GM19035 (cell line): ENCODE data around the gene PDHX.
A peak's percentile ranks its signal among the peaks of the same experiment; 100 is the strongest.
"Not testable (repeated sequence)": the region's sequence is repeated elsewhere in the genome, so short reads cannot be mapped to it uniquely, and the experiment has no call there.

Experiments used
- ATAC-seq: cut with Tn5 transposase; IDR thresholded peaks from one replicate; pipeline ENCODE4 v1.9.1; 2021; ENCODE audit not compliant: unreplicated experiment

The PDHX gene

GRCh38 chr11:35015621-35016387 lies 99.4 kb downstream of the PDHX start:
- no peak for ATAC-seq

DNA sequence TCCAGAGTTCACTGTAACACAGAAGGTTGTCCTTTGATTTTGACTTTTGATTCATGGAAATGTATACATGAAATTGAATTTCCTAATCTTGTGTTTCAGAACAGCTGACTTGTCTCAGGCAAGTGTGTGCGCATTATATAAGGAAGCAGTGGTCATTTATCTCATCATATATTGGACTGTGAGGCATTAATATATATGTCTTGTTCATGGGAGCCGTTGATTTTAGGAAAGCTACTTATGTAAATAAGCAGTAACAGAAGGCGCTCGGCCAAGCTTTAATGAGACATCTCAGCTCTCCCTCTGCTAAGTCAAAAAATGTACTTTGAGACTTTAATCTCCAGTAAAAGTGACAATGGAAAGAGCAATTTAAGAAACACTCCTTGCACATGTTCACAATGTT lies 100.5 kb downstream of the PDHX start:
- no peak for ATAC-seq

GRCh38 chr11:35017528-35018342 lies 101.3 kb downstream of the PDHX start:
- no peak for ATAC-seq

DNA sequence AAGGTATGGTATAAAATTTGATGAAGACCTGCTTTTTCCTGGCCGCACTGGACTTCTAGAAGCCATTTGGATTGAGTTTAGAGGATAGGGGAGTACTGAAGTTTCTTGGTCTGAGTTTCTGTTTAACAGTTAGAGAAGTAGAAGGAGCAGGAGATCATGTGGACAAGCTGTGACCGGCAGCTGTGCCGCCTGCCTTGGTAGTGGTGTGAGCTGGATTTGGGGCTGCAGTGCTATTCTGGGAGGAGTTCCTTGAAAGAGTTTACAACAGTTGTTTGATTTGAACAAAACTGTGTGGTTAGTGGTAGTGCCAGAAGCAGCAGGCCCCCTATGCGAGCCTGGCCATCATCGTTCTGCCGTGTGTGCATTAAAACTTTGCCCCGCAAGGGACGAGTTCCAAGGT lies 105.2 kb downstream of the PDHX start:
- no peak for ATAC-seq

GRCh38 chr11:35023940-35024339 lies 107.5 kb downstream of the PDHX start:
- not testable (repeated sequence) for ATAC-seq

- not testable (repeated sequence) for ATAC-seq
Measured at GRCh38 chr11:35028007-35028406, 111.6 kb downstream of the PDHX start.

GRCh38 chr11:35029979-35030682 lies 113.7 kb downstream of the PDHX start:
- peak; percentile 78 for ATAC-seq

DNA sequence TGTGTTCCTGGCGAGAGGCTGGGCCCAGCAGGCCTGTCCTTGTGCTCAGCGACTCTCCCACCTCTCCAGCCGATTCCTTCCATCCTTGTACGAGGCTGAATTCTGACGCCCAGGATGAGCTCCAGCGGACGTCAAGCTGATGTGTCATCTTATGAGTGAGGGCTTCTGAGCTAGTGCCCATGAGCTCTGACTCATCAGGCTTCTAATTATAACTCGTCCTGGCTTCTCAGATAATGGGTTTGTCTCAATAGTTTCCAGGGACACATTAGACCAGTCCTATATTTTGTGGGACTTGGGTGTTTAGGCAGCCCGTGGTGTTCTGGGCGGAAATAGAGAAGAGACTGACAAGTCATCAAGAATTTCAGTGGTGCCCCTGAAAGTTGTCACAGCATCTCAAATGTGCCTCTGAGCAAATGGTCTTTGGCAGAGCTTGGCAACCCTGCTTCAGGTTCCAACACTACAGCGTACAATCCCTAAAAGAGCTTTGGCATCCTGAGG lies 114.3 kb downstream of the PDHX start:
- no peak for ATAC-seq

GRCh38 chr11:35031346-35031745 lies 114.9 kb downstream of the PDHX start:
- no peak for ATAC-seq

DNA sequence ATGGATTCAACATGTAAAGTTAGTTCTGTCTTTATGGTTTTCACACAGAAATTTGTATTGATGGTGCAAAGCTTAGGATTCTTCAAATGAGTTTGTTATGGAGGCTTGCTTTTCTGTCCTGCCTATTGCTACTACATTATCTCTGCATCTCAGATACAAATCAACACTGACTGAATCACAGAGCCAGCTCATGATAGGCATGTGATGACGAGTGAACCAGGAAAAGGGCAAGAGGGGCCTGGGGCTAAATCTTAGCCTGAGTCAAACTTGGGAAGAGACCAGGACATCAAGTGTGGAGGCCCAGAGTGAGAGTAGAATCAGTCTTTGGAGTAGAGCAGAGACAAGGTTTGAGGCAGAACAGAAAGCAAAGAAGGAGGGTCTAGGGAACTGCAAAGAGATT lies 115.4 kb downstream of the PDHX start:
- no peak for ATAC-seq

DNA sequence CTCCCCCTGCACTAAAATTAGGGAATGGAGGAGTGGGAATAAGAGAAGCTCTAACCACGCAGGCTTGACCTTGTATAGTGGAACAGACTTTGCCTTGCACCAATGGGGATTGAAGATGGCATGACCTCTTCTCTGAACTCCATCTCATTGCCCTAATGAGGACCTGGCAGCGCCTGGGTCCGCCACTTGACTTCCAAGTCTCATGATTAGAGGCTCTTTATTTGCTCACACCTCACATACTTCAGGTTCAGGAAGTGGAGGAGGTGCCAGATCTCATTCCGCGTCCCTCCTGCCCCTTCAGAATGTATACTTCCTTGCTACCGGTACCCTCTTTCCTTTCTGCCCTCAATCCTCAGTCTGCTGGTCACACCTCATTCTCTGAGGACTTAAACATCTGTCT lies 116.6 kb downstream of the PDHX start:
- no peak for ATAC-seq

DNA sequence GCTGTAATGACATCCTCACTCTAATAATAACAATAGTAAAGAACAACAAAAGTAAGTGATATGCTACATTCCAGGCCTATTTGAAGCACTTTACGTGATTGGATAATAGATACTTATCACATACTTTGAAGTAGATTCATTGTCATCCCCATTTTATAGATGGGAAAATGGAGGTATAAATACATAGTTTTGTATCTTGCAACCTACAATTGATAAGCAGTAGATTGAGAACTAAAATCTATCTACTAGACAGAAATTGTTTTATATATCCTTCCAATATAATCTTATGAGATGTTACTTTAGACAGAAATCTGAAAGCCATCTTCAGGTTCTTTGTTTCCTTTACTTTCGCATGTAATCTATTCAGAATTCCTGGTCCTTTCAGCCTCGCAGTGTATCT lies 118.0 kb downstream of the PDHX start:
- no peak for ATAC-seq

DNA sequence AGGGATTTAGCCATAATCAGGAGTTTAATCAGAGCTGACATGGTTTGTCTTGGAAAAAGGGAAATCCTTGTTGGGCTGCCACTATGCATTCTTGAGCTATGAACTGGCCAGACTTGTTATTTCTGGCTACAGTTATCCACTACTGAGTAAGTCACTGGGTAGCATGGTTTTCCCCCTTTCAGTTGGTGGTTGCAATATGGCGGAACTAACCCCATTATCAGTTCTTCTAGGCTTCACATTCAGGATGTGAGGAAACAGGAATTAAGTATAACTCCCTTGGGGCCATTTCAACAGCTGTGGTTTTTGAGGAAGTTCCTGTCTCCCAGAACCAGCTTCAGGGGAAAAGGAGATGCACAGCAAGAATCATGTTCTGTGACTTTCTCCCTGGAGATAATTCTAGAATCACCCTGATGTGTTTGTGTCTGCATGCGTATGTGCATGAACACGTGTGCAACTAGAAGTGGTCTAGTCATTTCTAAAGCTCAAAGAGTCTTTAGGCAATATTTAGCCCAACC lies 119.5 kb downstream of the PDHX start:
- ATAC-seq, result peak; percentile 27

- ATAC-seq, result no peak
Measured at GRCh38 chr11:35036639-35037038, 120.2 kb downstream of the PDHX start.

- ATAC-seq, result no peak
Measured at GRCh38 chr11:35038211-35038928, 122.0 kb downstream of the PDHX start.

- ATAC-seq, result no peak
Measured at GRCh38 chr11:35039076-35039475, 122.7 kb downstream of the PDHX start.

DNA sequence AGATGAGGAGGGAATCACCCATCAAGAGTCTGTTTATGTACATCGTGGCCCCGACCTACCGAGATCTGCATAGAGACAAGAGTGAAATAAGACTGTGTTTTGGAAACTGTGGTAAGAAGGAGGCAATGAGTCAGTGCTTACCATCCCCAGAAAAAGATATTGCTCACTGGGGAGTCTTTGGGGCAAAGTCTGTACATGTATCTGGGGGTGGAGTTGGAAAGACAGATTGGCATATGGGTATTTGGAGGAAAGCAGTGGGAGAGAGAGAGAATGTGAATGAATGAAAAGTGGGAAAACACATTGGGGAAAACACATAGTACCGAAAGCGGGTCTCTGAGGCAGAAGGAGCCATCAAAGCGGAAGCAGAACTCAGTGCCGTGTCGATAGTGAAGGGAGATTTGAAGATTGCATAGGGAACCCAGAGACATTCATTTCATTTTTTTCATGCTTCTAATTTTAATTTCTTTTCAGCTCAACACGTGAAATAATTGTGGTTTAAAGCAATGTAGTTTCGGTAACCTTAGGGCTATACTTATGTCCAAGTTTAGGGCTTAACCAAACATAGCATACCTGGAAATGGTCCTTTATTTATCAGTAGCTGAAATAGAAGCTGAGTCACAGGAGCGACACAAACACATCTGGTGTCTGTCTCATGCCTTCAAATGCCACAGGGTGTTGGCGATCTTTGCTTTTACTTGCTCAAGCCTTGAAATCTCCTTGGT lies 124.0 kb downstream of the PDHX start:
- ATAC-seq, result peak; percentile 71

- ATAC-seq, result no peak
Measured at GRCh38 chr11:35041070-35041554, 124.7 kb downstream of the PDHX start.

DNA sequence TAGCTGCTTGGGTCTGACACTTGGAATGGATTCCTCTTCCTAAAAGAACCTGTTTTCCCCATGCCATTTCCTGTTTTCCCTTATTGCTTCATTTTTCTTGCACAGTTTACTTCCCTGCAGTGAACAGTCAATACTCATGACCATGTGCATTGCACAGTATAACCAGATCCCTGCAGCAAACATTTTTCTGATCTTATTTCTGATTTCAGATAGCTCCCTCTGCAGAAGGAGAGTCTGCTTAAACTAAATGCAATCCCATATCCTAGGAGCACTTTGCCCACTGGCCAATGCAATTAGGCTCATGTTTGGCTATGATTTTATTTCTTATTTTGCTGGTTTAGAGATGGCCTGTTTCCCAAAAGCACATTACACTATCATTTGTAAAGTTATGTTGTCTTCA lies 125.8 kb downstream of the PDHX start:
- ATAC-seq, result no peak

- no peak for ATAC-seq
Measured at GRCh38 chr11:35042913-35043312, 126.5 kb downstream of the PDHX start.
